Measurements from ENCODE around the gene GOLGA3.
"Not testable (repeated sequence)": the region's sequence is repeated elsewhere in the genome, so short reads cannot be mapped to it uniquely, and the experiment has no call there.

The GOLGA3 gene

DNA sequence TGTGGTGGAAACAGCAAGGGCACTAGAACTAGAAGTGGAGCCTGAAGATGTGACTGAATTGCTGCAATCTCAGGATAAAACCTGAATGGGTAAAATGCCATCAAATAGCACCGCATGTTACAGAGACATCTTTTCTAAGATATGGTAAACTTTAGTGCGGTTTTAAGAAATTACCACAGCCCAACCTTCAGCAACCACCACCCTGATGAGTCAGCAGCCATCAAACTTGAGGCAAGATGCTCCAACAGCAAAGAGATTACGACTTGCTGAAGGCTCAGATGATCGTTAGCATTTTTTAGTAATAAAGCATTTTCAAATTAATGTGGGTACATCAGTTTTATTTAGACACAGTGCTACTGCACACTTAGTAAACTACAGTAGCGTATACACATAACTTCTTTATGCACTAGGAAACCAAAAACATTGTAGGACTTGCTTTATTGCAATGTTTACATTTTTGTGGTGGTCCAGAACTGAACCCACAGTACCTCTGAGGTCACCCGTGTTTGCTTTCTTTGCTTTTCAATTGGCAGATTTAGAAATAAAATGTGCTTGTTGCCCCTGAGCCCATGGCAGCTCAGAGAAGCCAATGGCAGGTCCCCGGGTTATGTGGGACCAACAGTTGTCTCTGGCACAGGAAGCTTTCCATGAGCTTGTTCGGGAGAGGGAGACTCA lies 15.9 kb downstream of the GOLGA3 start:
- Histone ChIP-seq H3K9me3 (ENCODE audit: control insufficient read depth, insufficient read depth, low read length) (no peaks in the 10 kb centered on the region), H3K27ac (ENCODE audit: low read length) (no peak overlapping the region), H3K36me3 (ENCODE audit: control insufficient read depth, insufficient read depth, low read length) (peaks cover 17% of the 10 kb centered on the region), H3K4me3 (ENCODE audit: low read length) (no peak overlapping the region), H3K27me3 (ENCODE audit: control insufficient read depth, insufficient read depth, low read length) (no peaks in the 10 kb centered on the region), H3K4me1 (ENCODE audit: control insufficient read depth, insufficient read depth, low read length) (no peaks in the 10 kb centered on the region)
- WGBS (ENCODE audit: insufficient coverage, insufficient read length) = no CpG with 5 or more reads among the region's 8 CpGs
- no peak for DNase-seq (ENCODE audit: low read depth, low spot score)

DNA sequence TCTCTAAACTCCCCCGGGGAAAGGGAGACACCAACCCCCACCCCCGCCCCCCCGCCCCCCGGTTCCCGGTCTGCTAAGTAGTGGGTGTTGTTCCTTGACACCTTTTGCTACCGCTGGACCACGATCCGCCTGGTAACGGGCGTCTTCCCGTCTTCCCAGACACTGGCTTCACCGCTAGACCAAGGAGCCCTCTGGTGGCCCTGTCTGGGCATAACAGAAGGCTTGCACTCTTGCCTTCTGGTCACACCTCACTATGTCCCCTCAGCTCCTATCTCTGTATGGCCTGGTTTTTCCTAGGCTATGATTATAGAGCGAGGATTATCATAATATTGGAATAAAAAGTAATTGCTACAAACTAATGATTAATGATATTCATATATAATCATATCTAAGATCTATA lies 19.3 kb downstream of the GOLGA3 start:
- H3K4me1 ChIP-seq (ENCODE audit: control insufficient read depth, insufficient read depth, low read length); H3K27me3 ChIP-seq (ENCODE audit: control insufficient read depth, insufficient read depth, low read length); H3K9me3 ChIP-seq (ENCODE audit: control insufficient read depth, insufficient read depth, low read length); DNase-seq (ENCODE audit: low read depth, low spot score); H3K27ac ChIP-seq (ENCODE audit: low read length); H3K4me3 ChIP-seq (ENCODE audit: low read length): not testable (repeated sequence)
- no CpG with 5 or more reads among the region's 13 CpGs for WGBS (ENCODE audit: insufficient coverage, insufficient read length)
- H3K36me3 ChIP-seq (ENCODE audit: control insufficient read depth, insufficient read depth, low read length) = peaks cover 14% of the 10 kb centered on the region

DNA sequence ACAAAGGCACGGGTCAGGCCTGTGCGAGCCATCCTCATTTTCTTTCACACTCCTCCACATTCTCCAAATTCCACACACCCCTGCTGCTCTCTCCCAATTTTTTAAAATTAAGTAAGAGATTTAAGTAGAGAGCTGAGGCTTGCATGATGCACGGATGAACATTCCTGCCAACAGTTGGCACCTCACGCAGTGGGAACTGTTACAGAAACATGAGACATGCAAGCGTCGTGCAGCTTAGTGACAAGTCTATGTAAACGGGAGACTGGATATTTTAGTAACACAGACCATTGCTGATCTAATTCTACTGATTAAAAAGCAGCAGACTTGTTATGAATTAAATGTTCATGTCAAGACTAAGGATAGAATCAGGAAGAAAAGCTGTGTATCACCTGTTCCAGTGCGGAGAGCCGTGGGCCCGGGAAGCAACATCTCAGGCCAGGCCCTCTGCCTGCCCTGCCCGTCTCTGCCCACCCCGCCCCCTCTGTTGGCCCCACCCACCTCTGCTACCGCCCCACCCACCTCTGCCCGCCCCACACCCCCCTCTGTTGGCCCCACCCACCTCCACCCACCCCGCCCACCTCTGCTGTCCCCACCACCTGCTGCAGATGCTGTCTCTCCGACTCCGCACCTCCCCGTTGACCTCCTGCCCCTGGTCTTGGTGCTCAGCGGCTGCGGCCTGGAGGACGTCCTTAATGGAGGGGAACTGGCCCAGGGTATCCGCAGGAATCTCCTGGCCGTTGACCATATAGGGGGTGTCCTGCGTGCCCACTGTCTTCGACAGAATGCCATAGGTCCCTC lies 21.2 kb downstream of the GOLGA3 start:
- WGBS (ENCODE audit: insufficient coverage, insufficient read length) = no CpG with 5 or more reads among the region's 25 CpGs
- Histone ChIP-seq H3K4me1 (ENCODE audit: control insufficient read depth, insufficient read depth, low read length) (no peaks in the 10 kb centered on the region), H3K27ac (ENCODE audit: low read length) (no peak overlapping the region), H3K27me3 (ENCODE audit: control insufficient read depth, insufficient read depth, low read length) (no peaks in the 10 kb centered on the region), H3K9me3 (ENCODE audit: control insufficient read depth, insufficient read depth, low read length) (no peaks in the 10 kb centered on the region), H3K36me3 (ENCODE audit: control insufficient read depth, insufficient read depth, low read length) (peaks cover 14% of the 10 kb centered on the region), H3K4me3 (ENCODE audit: low read length) (no peak overlapping the region)
- DNase-seq (ENCODE audit: low read depth, low spot score) = no peak

DNA sequence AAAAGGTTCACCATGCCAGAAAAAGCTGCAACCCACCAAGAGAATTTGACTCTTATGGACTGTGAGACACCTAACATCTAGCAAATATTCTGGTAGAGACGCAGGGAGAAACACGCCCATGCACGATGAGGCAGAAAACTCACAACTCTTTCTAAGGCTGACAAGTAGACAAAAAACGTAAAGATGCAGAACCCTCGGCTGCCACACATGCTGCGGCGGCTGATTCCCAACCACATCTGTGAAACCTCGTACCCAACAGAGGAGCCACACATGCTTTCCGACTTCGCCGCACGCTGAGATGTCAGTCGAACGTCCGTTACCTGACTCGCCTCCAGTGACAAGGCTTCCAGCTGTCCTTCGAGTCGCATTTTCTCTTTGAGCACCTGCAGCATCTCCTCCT lies 21.8 kb downstream of the GOLGA3 start:
- Histone ChIP-seq H3K9me3 (ENCODE audit: control insufficient read depth, insufficient read depth, low read length) (no peaks in the 10 kb centered on the region), H3K4me1 (ENCODE audit: control insufficient read depth, insufficient read depth, low read length) (no peaks in the 10 kb centered on the region), H3K36me3 (ENCODE audit: control insufficient read depth, insufficient read depth, low read length) (peaks cover 16% of the 10 kb centered on the region), H3K27ac (ENCODE audit: low read length) (no peak overlapping the region), H3K4me3 (ENCODE audit: low read length) (no peak overlapping the region), H3K27me3 (ENCODE audit: control insufficient read depth, insufficient read depth, low read length) (no peaks in the 10 kb centered on the region)
- DNase-seq (ENCODE audit: low read depth, low spot score) = no peak
- whole genome bisulfite sequencing (ENCODE audit: insufficient coverage, insufficient read length) = no CpG with 5 or more reads among the region's 18 CpGs

DNA sequence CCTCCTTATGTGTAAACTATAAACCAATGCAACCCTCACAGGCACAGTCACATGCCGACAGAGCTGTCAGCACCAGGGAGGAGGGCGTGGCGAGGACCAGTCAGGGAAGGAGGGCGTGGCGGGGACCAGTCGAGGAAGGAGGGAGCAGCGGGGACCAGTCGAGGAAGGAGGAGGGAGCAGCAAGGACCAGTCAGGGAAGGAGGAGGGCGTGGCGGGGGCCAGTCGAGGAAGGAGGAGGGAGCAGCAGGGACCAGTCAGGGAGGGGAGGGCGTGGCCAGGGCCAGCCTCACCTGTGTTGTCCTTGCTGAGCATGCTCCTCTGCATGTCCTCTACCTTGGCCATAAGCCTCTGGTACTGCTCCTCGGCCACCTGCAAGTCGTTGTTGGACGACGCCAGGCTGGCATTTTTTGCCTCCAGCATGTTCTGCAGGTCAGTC lies 24.2 kb downstream of the GOLGA3 start:
- WGBS (ENCODE audit: insufficient coverage, insufficient read length) = no CpG with 5 or more reads among the region's 16 CpGs
- H3K4me1 ChIP-seq (ENCODE audit: control insufficient read depth, insufficient read depth, low read length) = no peaks in the 10 kb centered on the region
- H3K4me3 ChIP-seq (ENCODE audit: low read length) = no peak overlapping the region
- H3K36me3 ChIP-seq (ENCODE audit: control insufficient read depth, insufficient read depth, low read length) = peaks cover 22% of the 10 kb centered on the region
- no peak overlapping the region for H3K27ac ChIP-seq (ENCODE audit: low read length)
- DNase-seq (ENCODE audit: low read depth, low spot score) = no peak
- H3K9me3 ChIP-seq (ENCODE audit: control insufficient read depth, insufficient read depth, low read length) = no peaks in the 10 kb centered on the region
- no peaks in the 10 kb centered on the region for H3K27me3 ChIP-seq (ENCODE audit: control insufficient read depth, insufficient read depth, low read length)

DNA sequence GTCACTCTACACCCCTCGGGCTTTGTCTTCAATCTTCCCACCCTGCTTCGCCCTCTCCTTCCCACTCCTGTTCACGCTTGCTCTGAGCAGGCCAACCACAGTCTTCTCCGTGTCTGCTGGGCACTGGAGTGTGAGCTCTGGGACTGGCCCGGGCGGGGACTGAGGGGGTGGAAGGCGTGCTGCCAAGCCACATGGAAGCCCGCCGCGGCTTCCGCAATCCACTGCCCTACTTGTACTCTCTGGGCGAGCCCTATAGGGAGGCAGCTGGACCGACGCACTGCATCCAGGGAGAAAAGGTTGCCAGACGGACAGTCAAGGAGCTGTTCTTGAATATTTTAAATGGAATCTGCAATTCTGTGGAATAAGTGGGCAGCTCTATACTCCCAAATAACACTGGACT lies 24.8 kb downstream of the GOLGA3 start:
- Histone ChIP-seq H3K27me3 (ENCODE audit: control insufficient read depth, insufficient read depth, low read length) (no peaks in the 10 kb centered on the region), H3K4me1 (ENCODE audit: control insufficient read depth, insufficient read depth, low read length) (no peaks in the 10 kb centered on the region), H3K27ac (ENCODE audit: low read length) (no peak overlapping the region), H3K36me3 (ENCODE audit: control insufficient read depth, insufficient read depth, low read length) (peaks cover 23% of the 10 kb centered on the region), H3K9me3 (ENCODE audit: control insufficient read depth, insufficient read depth, low read length) (no peaks in the 10 kb centered on the region), H3K4me3 (ENCODE audit: low read length) (no peak overlapping the region)
- DNase-seq (ENCODE audit: low read depth, low spot score) = no peak
- WGBS (ENCODE audit: insufficient coverage, insufficient read length) = no CpG with 5 or more reads among the region's 15 CpGs

DNA sequence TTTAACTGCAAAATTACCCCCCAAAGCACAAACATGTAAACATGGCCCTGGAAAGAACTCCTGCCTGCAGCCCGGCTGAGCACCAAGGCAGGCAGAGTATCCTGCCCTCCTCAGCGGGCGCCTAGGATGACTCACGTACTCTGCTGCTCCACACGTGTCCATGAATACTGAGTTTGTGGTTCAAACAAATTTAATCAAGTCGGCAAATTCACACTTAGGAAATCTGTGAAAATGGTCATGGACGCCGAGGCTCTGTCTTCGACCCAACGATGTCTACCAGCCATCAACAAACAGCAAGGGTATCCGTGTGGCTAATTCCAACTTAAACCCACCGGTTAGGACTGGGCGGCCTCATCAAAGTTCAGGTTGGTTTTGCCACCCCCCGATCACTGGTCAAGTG lies 25.5 kb downstream of the GOLGA3 start:
- Histone ChIP-seq H3K4me3 (ENCODE audit: low read length) (no peak overlapping the region), H3K27ac (ENCODE audit: low read length) (no peak overlapping the region), H3K36me3 (ENCODE audit: control insufficient read depth, insufficient read depth, low read length) (peaks cover 26% of the 10 kb centered on the region), H3K4me1 (ENCODE audit: control insufficient read depth, insufficient read depth, low read length) (no peaks in the 10 kb centered on the region), H3K27me3 (ENCODE audit: control insufficient read depth, insufficient read depth, low read length) (no peaks in the 10 kb centered on the region), H3K9me3 (ENCODE audit: control insufficient read depth, insufficient read depth, low read length) (no peaks in the 10 kb centered on the region)
- WGBS (ENCODE audit: insufficient coverage, insufficient read length) = no CpG with 5 or more reads among the region's 14 CpGs
- DNase-seq (ENCODE audit: low read depth, low spot score) = no peak

DNA sequence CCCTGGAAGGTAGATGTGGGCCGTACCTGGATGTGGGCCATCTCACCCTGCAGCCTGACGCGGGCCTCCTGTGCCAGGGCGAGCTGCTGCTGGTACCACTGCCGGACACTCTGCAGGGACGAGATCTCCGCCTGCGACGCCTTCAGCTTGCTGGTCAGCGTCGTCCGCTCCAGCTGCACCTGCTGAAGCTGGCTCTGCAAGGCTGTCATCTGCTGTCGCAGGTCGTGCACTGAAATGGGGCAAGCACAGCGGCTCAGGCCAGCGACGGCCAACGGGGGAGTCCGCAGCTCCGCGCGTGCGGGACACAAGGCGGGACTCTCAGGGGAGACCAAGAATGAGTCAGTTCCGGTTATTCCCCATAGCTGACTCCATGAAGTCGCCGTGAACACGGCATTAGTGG lies 26.9 kb downstream of the GOLGA3 start:
- Histone ChIP-seq H3K27me3 (ENCODE audit: control insufficient read depth, insufficient read depth, low read length) (no peaks in the 10 kb centered on the region), H3K4me3 (ENCODE audit: low read length) (no peak overlapping the region), H3K9me3 (ENCODE audit: control insufficient read depth, insufficient read depth, low read length) (no peaks in the 10 kb centered on the region), H3K36me3 (ENCODE audit: control insufficient read depth, insufficient read depth, low read length) (peaks cover 25% of the 10 kb centered on the region), H3K27ac (ENCODE audit: low read length) (no peak overlapping the region), H3K4me1 (ENCODE audit: control insufficient read depth, insufficient read depth, low read length) (no peaks in the 10 kb centered on the region)
- no peak for DNase-seq (ENCODE audit: low read depth, low spot score)
- WGBS (ENCODE audit: insufficient coverage, insufficient read length) = no CpG with 5 or more reads among the region's 28 CpGs

DNA sequence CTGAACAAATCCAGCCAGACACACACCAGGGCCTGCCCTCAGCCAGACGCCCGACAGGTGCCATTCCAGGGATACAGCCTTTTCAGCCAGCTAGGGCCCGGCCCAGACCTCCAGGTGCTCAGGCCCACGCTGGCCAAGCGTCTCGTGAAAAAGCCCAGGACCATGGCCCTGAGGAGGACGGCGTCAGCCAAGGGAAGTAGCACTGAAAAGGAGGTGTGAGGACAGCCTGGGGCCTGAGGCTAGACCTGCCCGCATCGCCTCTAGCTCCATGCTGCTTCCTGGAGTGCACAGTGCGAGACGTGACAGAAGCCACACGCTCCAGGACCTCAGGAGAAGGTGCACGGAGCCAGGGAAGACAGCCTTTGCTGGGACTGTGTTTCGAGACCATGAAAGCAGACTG lies 29.8 kb downstream of the GOLGA3 start:
- H3K36me3 ChIP-seq (ENCODE audit: control insufficient read depth, insufficient read depth, low read length) = peaks cover 33% of the 10 kb centered on the region
- WGBS (ENCODE audit: insufficient coverage, insufficient read length) = no CpG with 5 or more reads among the region's 15 CpGs
- no peak for DNase-seq (ENCODE audit: low read depth, low spot score)

DNA sequence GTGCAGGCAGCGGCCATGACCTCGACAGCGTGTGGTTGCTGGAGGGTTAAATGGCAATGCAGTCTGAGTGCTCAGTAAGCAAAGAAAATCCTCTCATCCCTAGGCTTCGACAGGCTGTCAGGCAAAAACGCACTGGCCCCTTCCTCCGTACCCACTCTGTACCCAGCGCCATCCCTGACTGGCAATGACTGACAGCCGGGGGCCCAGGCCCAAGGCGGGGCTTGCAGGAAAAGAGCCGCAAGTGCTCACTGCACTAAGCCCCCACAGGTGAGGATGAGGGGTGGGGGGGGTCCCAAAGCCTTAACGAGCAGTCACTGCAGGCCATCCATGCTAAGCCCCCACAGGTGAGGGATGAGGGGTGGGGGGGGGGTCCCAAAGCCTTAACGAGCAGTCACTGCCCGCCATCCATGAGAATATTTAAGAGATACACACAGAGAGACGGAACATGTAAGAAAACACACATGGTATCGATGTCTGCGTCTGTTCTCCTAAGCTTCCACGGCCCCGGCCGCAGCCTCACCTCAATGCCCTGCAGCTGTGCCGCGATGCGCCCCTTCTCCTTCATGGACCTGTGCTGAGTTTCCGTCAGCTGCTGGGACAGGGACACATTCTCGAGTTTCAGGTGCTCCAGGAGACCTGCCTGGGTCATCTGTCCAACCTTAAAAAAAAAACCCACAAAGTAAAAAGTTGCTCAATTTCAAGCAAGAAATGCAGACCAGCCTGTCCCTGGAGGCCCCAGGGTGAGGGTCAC lies 30.7 kb downstream of the GOLGA3 start:
- H3K4me1 ChIP-seq (ENCODE audit: control insufficient read depth, insufficient read depth, low read length) = no peaks in the 10 kb centered on the region
- H3K27ac ChIP-seq (ENCODE audit: low read length) = no peak overlapping the region
- WGBS (ENCODE audit: insufficient coverage, insufficient read length) = no CpG with 5 or more reads among the region's 24 CpGs
- H3K9me3 ChIP-seq (ENCODE audit: control insufficient read depth, insufficient read depth, low read length) = no peaks in the 10 kb centered on the region
- no peaks in the 10 kb centered on the region for H3K27me3 ChIP-seq (ENCODE audit: control insufficient read depth, insufficient read depth, low read length)
- DNase-seq (ENCODE audit: low read depth, low spot score) = no peak
- peaks cover 35% of the 10 kb centered on the region for H3K36me3 ChIP-seq (ENCODE audit: control insufficient read depth, insufficient read depth, low read length)
- H3K4me3 ChIP-seq (ENCODE audit: low read length) = no peak overlapping the region

More for the DNA sequence above, 29.8 kb downstream of the GOLGA3 start:
- no peaks in the 10 kb centered on the region for H3K4me1 ChIP-seq (ENCODE audit: control insufficient read depth, insufficient read depth, low read length)
- no peaks in the 10 kb centered on the region for H3K27me3 ChIP-seq (ENCODE audit: control insufficient read depth, insufficient read depth, low read length)
- H3K4me3 ChIP-seq (ENCODE audit: low read length) = no peak overlapping the region
- H3K9me3 ChIP-seq (ENCODE audit: control insufficient read depth, insufficient read depth, low read length) = no peaks in the 10 kb centered on the region
- H3K27ac ChIP-seq (ENCODE audit: low read length) = no peak overlapping the region
